Astrocyte (in vitro differentiated cells and primary cell): ENCODE measurements around the gene KRT7. TPM values are rescaled to one million over a fixed set of nuclear protein-coding genes. Genes with fewer than 3 reads are reported as not detected.

ENCODE experiments used
- DNase-seq: peaks from one replicate; pipeline ENCODE4 v3.0.0-alpha.2; 2010; ENCODE audit warnings: low read depth
- FAIRE-seq: peaks from 2 replicates; lab custom pipeline; 2011; peaks lifted over from hg19 to GRCh38; lab: Jason Lieb, UNC
- H2AFZ ChIP-seq: 2 replicates; pipeline ENCODE4 v1.6.0; 2012; ENCODE audit warnings: low read depth, low read length, inconsistent platforms
- H3K27ac ChIP-seq: 2 replicates; pipeline ENCODE4 v1.5.1; 2011; ENCODE audit warnings: low read depth, low read length, inconsistent platforms
- H3K27me3 ChIP-seq: 2 replicates; pipeline ENCODE4 v1.6.0; 2011; ENCODE audit warnings: low read length, inconsistent platforms; ENCODE audit not compliant: insufficient read depth
- H3K36me3 ChIP-seq: 2 replicates; pipeline ENCODE4 v1.5.1; 2011; ENCODE audit warnings: low read length, inconsistent platforms; ENCODE audit not compliant: insufficient read depth
- H3K4me1 ChIP-seq: 2 replicates; pipeline ENCODE4 v1.5.1; 2011; ENCODE audit warnings: low read length, inconsistent platforms; ENCODE audit not compliant: insufficient read depth
- H3K4me2 ChIP-seq: 2 replicates; pipeline ENCODE4 v1.6.0; 2012; ENCODE audit warnings: low read length, inconsistent platforms
- H3K4me3 ChIP-seq: 2 replicates; pipeline ENCODE4 v1.5.1; 2011; ENCODE audit warnings: low read depth, mild to moderate bottlenecking, low read length, inconsistent platforms; ENCODE audit not compliant: insufficient read depth
- H3K79me2 ChIP-seq: 2 replicates; pipeline ENCODE4 v1.6.0; 2012; ENCODE audit warnings: mild to moderate bottlenecking, low read length, inconsistent platforms; ENCODE audit not compliant: insufficient read depth
- H3K9ac ChIP-seq: 2 replicates; pipeline ENCODE4 v1.6.0; 2012; ENCODE audit warnings: mild to moderate bottlenecking, low read length, inconsistent platforms
- H3K9me3 ChIP-seq: 2 replicates; pipeline ENCODE4 v1.5.1; 2012; ENCODE audit warnings: low read depth, mild to moderate bottlenecking, low read length, inconsistent platforms; ENCODE audit not compliant: insufficient read depth
- H4K20me1 ChIP-seq: 2 replicates; pipeline ENCODE4 v1.6.0; 2012; ENCODE audit warnings: low read length, inconsistent platforms; ENCODE audit not compliant: insufficient read depth
- H3K27ac Mint-ChIP-seq: one replicate; pipeline ENCODE4 v1.8.0; 2021; ENCODE audit warnings: mild to moderate bottlenecking, mixed read lengths; ENCODE audit not compliant: unreplicated experiment
- H3K27me3 Mint-ChIP-seq: one replicate; pipeline ENCODE4 v1.8.0; 2021; ENCODE audit warnings: low read depth, mixed read lengths; ENCODE audit not compliant: unreplicated experiment
- H3K36me3 Mint-ChIP-seq: one replicate; pipeline ENCODE4 v1.8.0; 2021; ENCODE audit warnings: low read depth, mixed read lengths; ENCODE audit not compliant: unreplicated experiment
- H3K4me1 Mint-ChIP-seq: one replicate; pipeline ENCODE4 v1.8.0; 2021; ENCODE audit warnings: low read depth, mixed read lengths; ENCODE audit not compliant: unreplicated experiment
- H3K4me3 Mint-ChIP-seq: one replicate; pipeline ENCODE4 v1.8.0; 2021; ENCODE audit warnings: mild to moderate bottlenecking, moderate library complexity, mixed read lengths; ENCODE audit not compliant: unreplicated experiment
- H3K9me3 Mint-ChIP-seq: one replicate; pipeline ENCODE4 v1.8.0; 2021; ENCODE audit warnings: mild to moderate bottlenecking, mixed read lengths; ENCODE audit not compliant: unreplicated experiment
- EZH2 ChIP-seq: IDR thresholded peaks from 2 replicates; pipeline ENCODE4 v1.6.1; 2012; ENCODE audit warnings: mild to moderate bottlenecking, low read length, inconsistent platforms; ENCODE audit not compliant: insufficient read depth
- total RNA-seq: library from RNA; stranded (reverse); gene quantifications from 2 replicates; pipeline ENCODE4 v1.2.1, GENCODE V29; 2021
- TF ChIP-seq, protein P1 (sequence below): IDR thresholded peaks from 2 replicates; pipeline ENCODE4 v1.5.1; 2011; ENCODE audit warnings: low read depth, mild to moderate bottlenecking, inconsistent platforms, low read length, moderate library complexity; ENCODE audit not compliant: insufficient read depth

Gene KRT7
- total RNA-seq, 1 donor from 2014 or later = 149 TPM

DNA sequence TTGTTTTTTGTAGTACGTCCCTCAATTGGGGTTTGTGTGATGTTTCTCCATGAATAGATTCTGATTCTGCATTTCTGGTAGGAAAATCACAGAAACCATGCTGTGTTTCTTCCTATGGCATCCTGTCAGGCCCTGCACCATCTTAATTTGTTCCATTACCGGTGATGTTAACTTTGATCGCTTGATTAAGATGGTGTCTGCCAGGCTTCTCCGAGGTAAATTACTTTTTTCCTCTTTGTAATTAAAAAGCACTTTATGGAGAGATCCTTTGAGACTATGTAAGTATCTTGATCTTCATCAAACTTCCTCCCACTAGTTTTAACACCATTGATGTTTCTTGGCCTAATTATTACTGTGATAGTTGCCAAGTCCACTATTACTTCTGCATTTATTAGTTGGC is 15.0 kb upstream of the KRT7 start:
- Mint-ChIP-seq H3K27ac (no peak overlapping the region), H3K4me3 (no peak overlapping the region), H3K4me1 (peaks cover 22% of the 10 kb centered on the region), H3K36me3 (no peaks in the 10 kb centered on the region), H3K27me3 (peaks cover 9% of the 10 kb centered on the region), H3K9me3 (no peaks in the 10 kb centered on the region)
- no peak for FAIRE-seq
- DNase-seq = no peak
- no peak overlapping the region for H3K4me2 ChIP-seq
- H3K27me3 ChIP-seq = no peaks in the 10 kb centered on the region
- no peaks in the 10 kb centered on the region for H3K9me3 ChIP-seq
- no peak overlapping the region for H3K9ac ChIP-seq
- H3K36me3 ChIP-seq = no peaks in the 10 kb centered on the region
- H4K20me1 ChIP-seq = no peaks in the 10 kb centered on the region
- no peak overlapping the region for H2AFZ ChIP-seq
- no peaks in the 10 kb centered on the region for H3K79me2 ChIP-seq
- no peak overlapping the region for H3K4me3 ChIP-seq
- no peak for TF ChIP-seq EZH2
- TF ChIP-seq, protein P1, sequence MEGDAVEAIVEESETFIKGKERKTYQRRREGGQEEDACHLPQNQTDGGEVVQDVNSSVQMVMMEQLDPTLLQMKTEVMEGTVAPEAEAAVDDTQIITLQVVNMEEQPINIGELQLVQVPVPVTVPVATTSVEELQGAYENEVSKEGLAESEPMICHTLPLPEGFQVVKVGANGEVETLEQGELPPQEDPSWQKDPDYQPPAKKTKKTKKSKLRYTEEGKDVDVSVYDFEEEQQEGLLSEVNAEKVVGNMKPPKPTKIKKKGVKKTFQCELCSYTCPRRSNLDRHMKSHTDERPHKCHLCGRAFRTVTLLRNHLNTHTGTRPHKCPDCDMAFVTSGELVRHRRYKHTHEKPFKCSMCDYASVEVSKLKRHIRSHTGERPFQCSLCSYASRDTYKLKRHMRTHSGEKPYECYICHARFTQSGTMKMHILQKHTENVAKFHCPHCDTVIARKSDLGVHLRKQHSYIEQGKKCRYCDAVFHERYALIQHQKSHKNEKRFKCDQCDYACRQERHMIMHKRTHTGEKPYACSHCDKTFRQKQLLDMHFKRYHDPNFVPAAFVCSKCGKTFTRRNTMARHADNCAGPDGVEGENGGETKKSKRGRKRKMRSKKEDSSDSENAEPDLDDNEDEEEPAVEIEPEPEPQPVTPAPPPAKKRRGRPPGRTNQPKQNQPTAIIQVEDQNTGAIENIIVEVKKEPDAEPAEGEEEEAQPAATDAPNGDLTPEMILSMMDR = no peak
- H3K4me1 ChIP-seq = peaks cover 25% of the 10 kb centered on the region
- no peak overlapping the region for H3K27ac ChIP-seq

DNA sequence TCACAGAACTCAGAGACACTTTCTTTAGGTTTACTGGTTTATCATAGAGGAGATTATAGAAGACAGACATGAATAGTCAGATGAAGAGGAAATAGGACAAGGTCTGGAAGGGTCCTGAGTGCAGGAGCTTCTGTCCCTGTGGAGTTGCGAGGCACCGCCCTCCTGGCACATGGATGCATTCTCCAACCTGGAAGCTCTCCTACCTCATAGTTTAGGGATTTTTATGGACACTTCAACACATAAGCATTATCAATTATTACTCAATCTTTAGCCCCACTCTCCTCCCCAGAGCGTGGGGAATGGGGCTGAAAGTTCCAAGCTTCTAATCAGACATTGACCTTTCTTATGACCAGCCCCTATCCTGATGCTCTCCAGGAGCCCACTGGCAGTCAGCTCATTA is 12.6 kb upstream of the KRT7 start:
- Mint-ChIP-seq H3K27ac (no peak overlapping the region), H3K4me3 (no peak overlapping the region), H3K36me3 (no peaks in the 10 kb centered on the region), H3K9me3 (peaks cover 11% of the 10 kb centered on the region), H3K27me3 (peaks cover 5% of the 10 kb centered on the region), H3K4me1 (peaks cover 29% of the 10 kb centered on the region)
- H3K36me3 ChIP-seq = no peaks in the 10 kb centered on the region
- TF ChIP-seq, protein P1 = no peak
- no peak for TF ChIP-seq EZH2
- no peaks in the 10 kb centered on the region for H3K9me3 ChIP-seq
- H3K4me2 ChIP-seq = no peak overlapping the region
- no peaks in the 10 kb centered on the region for H3K27me3 ChIP-seq
- H3K27ac ChIP-seq = no peak overlapping the region
- DNase-seq (no peak), FAIRE-seq (no peak)
- H3K79me2 ChIP-seq = no peaks in the 10 kb centered on the region
- H3K4me1 ChIP-seq = peaks cover 31% of the 10 kb centered on the region
- H4K20me1 ChIP-seq = no peaks in the 10 kb centered on the region
- no peak overlapping the region for H2AFZ ChIP-seq
- no peak overlapping the region for H3K9ac ChIP-seq
- no peak overlapping the region for H3K4me3 ChIP-seq

DNA sequence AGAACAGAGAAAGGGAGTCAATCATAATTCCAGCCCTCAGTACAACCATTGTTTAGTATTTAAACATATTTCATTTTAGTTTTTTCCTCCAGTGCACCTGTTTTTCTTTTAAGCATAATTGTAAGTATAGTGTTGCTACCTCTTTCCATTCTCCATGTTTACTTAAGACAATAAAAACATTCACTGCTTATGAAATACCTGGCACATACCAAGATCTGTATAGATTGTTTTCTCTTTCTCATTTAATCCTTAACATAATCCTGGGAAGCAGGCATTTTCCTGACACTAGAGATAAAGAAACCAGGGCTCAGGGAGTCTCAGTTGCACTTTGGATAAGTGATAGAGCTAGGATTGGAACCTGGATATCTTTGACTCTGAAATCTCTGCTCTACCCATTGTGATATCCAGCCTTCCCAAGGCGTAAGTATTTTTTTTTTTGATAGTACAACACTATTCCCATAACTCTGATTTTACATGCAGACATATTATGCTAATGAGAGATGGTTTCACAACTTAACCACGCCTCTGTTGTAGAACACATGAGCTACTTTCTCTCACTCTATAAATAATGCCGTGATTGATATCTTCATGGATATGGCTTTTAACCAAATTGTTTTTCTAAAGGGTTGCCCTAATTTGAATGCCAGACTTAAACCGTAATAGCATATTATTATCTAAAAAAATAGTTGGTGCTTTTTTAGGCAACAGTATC is 11.8 kb upstream of the KRT7 start:
- no peak overlapping the region for H3K4me3 Mint-ChIP-seq
- Histone ChIP-seq H3K79me2 (no peaks in the 10 kb centered on the region), H3K27me3 (no peaks in the 10 kb centered on the region), H4K20me1 (no peaks in the 10 kb centered on the region), H3K9ac (no peak overlapping the region), H2AFZ (no peak overlapping the region), H3K9me3 (no peaks in the 10 kb centered on the region), H3K36me3 (no peaks in the 10 kb centered on the region), H3K4me2 (no peak overlapping the region), H3K4me3 (no peak overlapping the region), H3K4me1 (peaks cover 24% of the 10 kb centered on the region), H3K27ac (no peak overlapping the region)
- peaks cover 11% of the 10 kb centered on the region for H3K9me3 Mint-ChIP-seq
- no peak overlapping the region for H3K27ac Mint-ChIP-seq
- TF ChIP-seq, protein P1 = no peak
- TF ChIP-seq EZH2 = no peak
- FAIRE-seq (peak; percentile 47), DNase-seq (no peak)
- H3K27me3 Mint-ChIP-seq = peaks cover 5% of the 10 kb centered on the region
- no peaks in the 10 kb centered on the region for H3K36me3 Mint-ChIP-seq
- H3K4me1 Mint-ChIP-seq = peaks cover 24% of the 10 kb centered on the region
